Small intestine (tissue), 7 donors: Measurements from ENCODE around the gene TCOF1. TPM values are rescaled to one million over a fixed set of nuclear protein-coding genes. Genes with fewer than 3 reads are reported as not detected.

Experiments used
- DNase-seq, 2 donors: peaks; one replicate each; pipeline versions ENCODE4 v3.0.0 to v3.0.0-alpha.2; 2013
- FAIRE-seq: peaks from 2 replicates; lab custom pipeline; 2012; peaks lifted over from hg19 to GRCh38; lab: Jason Lieb, UNC
- H3K27ac ChIP-seq, 3 donors: one replicate each; pipeline ENCODE4 v1.5.1; 2013; ENCODE audit warnings: low read length in 2 of 3, mild to moderate bottlenecking in 2 of 3, control low read depth in 1 of 3, inconsistent platforms in 1 of 3, low read depth in 1 of 3, moderate library complexity in 1 of 3
- H3K27me3 ChIP-seq, 3 donors: one replicate each; pipeline ENCODE4 v1.6.1; 2013; ENCODE audit warnings: low read length in 3 of 3, inconsistent platforms in 1 of 3; ENCODE audit not compliant: control insufficient read depth in 3 of 3, insufficient read depth in 3 of 3
- H3K36me3 ChIP-seq, 3 donors: one replicate each; pipeline ENCODE4 v1.6.1; 2013; ENCODE audit warnings: low read length in 3 of 3, inconsistent platforms in 1 of 3, low read depth in 1 of 3, mild to moderate bottlenecking in 1 of 3, moderate library complexity in 1 of 3; ENCODE audit not compliant: control insufficient read depth in 3 of 3, insufficient read depth in 2 of 3
- H3K4me1 ChIP-seq, 3 donors: one replicate each; pipeline ENCODE4 v1.6.1; 2013; ENCODE audit warnings: low read length in 2 of 3, inconsistent platforms in 1 of 3, low read depth in 1 of 3, mild to moderate bottlenecking in 1 of 3, moderate library complexity in 1 of 3; ENCODE audit not compliant: control insufficient read depth in 3 of 3, insufficient read depth in 2 of 3
- H3K4me3 ChIP-seq, 3 donors: one replicate each; pipeline ENCODE4 v1.5.1; 2013; ENCODE audit warnings: low read length in 3 of 3, control low read depth in 1 of 3, inconsistent platforms in 1 of 3, low read depth in 1 of 3, mild to moderate bottlenecking in 1 of 3, moderate library complexity in 1 of 3
- H3K9me3 ChIP-seq, 2 donors: one replicate each; pipeline ENCODE4 v1.6.1; 2013; ENCODE audit warnings: low read depth in 1 of 2, low read length in 1 of 2; ENCODE audit not compliant: control insufficient read depth in 2 of 2, insufficient read depth in 1 of 2
- WGBS, 3 donors: extraction: QIAGEN DNeasy Blood & Tissue Kit; methylation state at CpG; one replicate each; pipeline ENCODE4 v1.1.7; 2013; 5-methylcytosine and 5-hydroxymethylcytosine counted together
- polyA plus RNA-seq, 4 donors: library from polyadenylated mRNA; stranded (reverse) in 3 of 4; unstranded in 1 of 4; fragments of 200-250 nt in 3 of 4; fragments of 120-200 nt in 1 of 4; gene quantifications; one replicate each; pipeline versions ENCODE4 v1.2.1 to v1.2.3, GENCODE V29; 2013
- donor health status: healthy with polysubstance abuse.
- donor health status: control.
- donor health status: control.
- donor health status: Bipolar disorder and iron deficiency.
- donor health status: healthy.

Gene TCOF1
- polyA plus RNA-seq, 4 donors: 18.3 to 29.7 (median 20.6) TPM

- WGBS, 3 donors: 88 to 93% (median 89%) methylated on average over 4 of the region's 4 CpGs
- Histone ChIP-seq H3K4me3 (no peak overlapping the region), H3K4me1 (peaks cover 0 to 9% (median 0%) of the 10 kb centered on the region in 3 donors), H3K27me3 (no peaks in the 10 kb centered on the region), H3K9me3 (no peaks in the 10 kb centered on the region), H3K27ac (no peak overlapping the region), H3K36me3 (peaks cover 3 to 60% (median 23%) of the 10 kb centered on the region in 3 donors)
- no peak for DNase-seq
- FAIRE-seq: no peak
Measured at GRCh38 chr5:150406103-150406722, 48.7 kb downstream of the TCOF1 start.

- Histone ChIP-seq H3K27me3 (no peaks in the 10 kb centered on the region), H3K9me3 (no peaks in the 10 kb centered on the region), H3K4me1 (peaks cover 0 to 9% (median 0%) of the 10 kb centered on the region in 3 donors), H3K27ac (no peak overlapping the region), H3K4me3 (no peak overlapping the region), H3K36me3 (peaks cover 3 to 56% (median 23%) of the 10 kb centered on the region in 3 donors)
- FAIRE-seq: no peak
- DNase-seq: no peak
- WGBS, 3 donors: 73 to 79% (median 79%) methylated on average over 9 to 10 of the region's 10 CpGs
Measured at GRCh38 chr5:150406723-150407095, 49.2 kb downstream of the TCOF1 start.

GRCh38 chr5:150407096-150407720 lies 49.7 kb downstream of the TCOF1 start:
- no peaks in the 10 kb centered on the region for H3K27me3 ChIP-seq
- peaks cover 3 to 51% (median 23%) of the 10 kb centered on the region in 3 donors for H3K36me3 ChIP-seq
- H3K9me3 ChIP-seq: no peaks in the 10 kb centered on the region
- FAIRE-seq (no peak), DNase-seq (no peak)
- H3K4me3 ChIP-seq: no peak overlapping the region
- H3K4me1 ChIP-seq: peaks cover 0 to 12% (median 0%) of the 10 kb centered on the region in 3 donors
- 75 to 91% (median 78%) methylated on average over 10 to 13 of the region's 13 CpGs for WGBS, 3 donors
- H3K27ac ChIP-seq: peak overlapping the region in 1 of 3 donors; percentile 55

- peaks cover 0 to 19% (median 0%) of the 10 kb centered on the region in 3 donors for H3K4me1 ChIP-seq
- no peak for FAIRE-seq
Measured at GRCh38 chr5:150408231-150408943, 50.9 kb downstream of the TCOF1 start.

GRCh38 chr5:150409638-150410523 lies 52.4 kb downstream of the TCOF1 start:
- peaks cover 0 to 28% (median 3%) of the 10 kb centered on the region in 3 donors for H3K36me3 ChIP-seq
- H3K4me3 ChIP-seq: peak overlapping the region; percentile 18 to 77 (median 39)
- H3K27ac ChIP-seq: peak overlapping the region; percentile 74 to 96 (median 96)
- FAIRE-seq (no peak), DNase-seq (peak; percentile 89 to 95)
- no peaks in the 10 kb centered on the region for H3K9me3 ChIP-seq
- whole genome bisulfite sequencing, 3 donors: 4 to 9% (median 8%) methylated on average over 15 of the region's 15 CpGs
- peaks cover 0 to 25% (median 0%) of the 10 kb centered on the region in 3 donors for H3K4me1 ChIP-seq
- no peaks in the 10 kb centered on the region for H3K27me3 ChIP-seq

More at GRCh38 chr5:150408231-150408943, 50.9 kb downstream of the TCOF1 start:
- Histone ChIP-seq H3K36me3 (peaks cover 3 to 39% (median 14%) of the 10 kb centered on the region in 3 donors), H3K27ac (peak overlapping the region in 1 of 3 donors; percentile 28), H3K4me3 (no peak overlapping the region), H3K9me3 (no peaks in the 10 kb centered on the region), H3K27me3 (no peaks in the 10 kb centered on the region)
- 85 to 94% (median 88%) methylated on average over 8 of the region's 8 CpGs for WGBS, 3 donors
- no peak for DNase-seq

- 10 to 12% (median 10%) methylated on average over 4 of the region's 4 CpGs for WGBS, 3 donors
- no peak for FAIRE-seq
- H3K4me3 ChIP-seq: peak overlapping the region; percentile 45 to 77 (median 52)
Measured at GRCh38 chr5:150410524-150411244, 53.2 kb downstream of the TCOF1 start.

GRCh38 chr5:150411245-150411979 lies 53.9 kb downstream of the TCOF1 start:
- FAIRE-seq: no peak
- peak overlapping the region; percentile 45 to 77 (median 52) for H3K4me3 ChIP-seq
- H3K36me3 ChIP-seq: peaks cover 0 to 14% (median 2%) of the 10 kb centered on the region in 3 donors
- peak; percentile 39 to 62 for DNase-seq
- H3K27ac ChIP-seq: peak overlapping the region; percentile 74 to 96 (median 96)
- H3K27me3 ChIP-seq: no peaks in the 10 kb centered on the region
- peaks cover 0 to 25% (median 0%) of the 10 kb centered on the region in 3 donors for H3K4me1 ChIP-seq
- WGBS, 3 donors: 30 to 48% (median 32%) methylated on average over 5 of the region's 5 CpGs
- no peaks in the 10 kb centered on the region for H3K9me3 ChIP-seq

More at GRCh38 chr5:150410524-150411244, 53.2 kb downstream of the TCOF1 start:
- peaks cover 0 to 22% (median 2%) of the 10 kb centered on the region in 3 donors for H3K36me3 ChIP-seq
- H3K27me3 ChIP-seq: no peaks in the 10 kb centered on the region
- H3K27ac ChIP-seq: peak overlapping the region; percentile 74 to 96 (median 96)
- H3K9me3 ChIP-seq: no peaks in the 10 kb centered on the region
- peak; percentile 85 to 87 for DNase-seq
- peaks cover 0 to 25% (median 0%) of the 10 kb centered on the region in 3 donors for H3K4me1 ChIP-seq
